K562 (cell line): ENCODE measurements around the gene AHCYL2. TPM values are rescaled to one million over a fixed set of nuclear protein-coding genes. Genes with fewer than 3 reads are reported as not detected.

Experiments used
- MCM3 ChIP-seq: fragments of 450-650 bp; IDR thresholded peaks from 2 replicates; pipeline ENCODE4 v1.6.1; 2016
- POLR2AphosphoS5 ChIP-seq: IDR thresholded peaks from 2 replicates; pipeline ENCODE4 v1.6.1; 2011; ENCODE audit warnings: mild to moderate bottlenecking, low read depth, low read length, moderate library complexity; ENCODE audit not compliant: control insufficient read depth, insufficient read depth
- RAD21 ChIP-seq, 2 experiments: fragments of 250-450 bp in 1 of 2; fragments of 450-650 bp in 1 of 2; sonication (Bioruptor Pico) in 1 of 2; formaldehyde crosslinking in 1 of 2; IDR thresholded peaks in 1 of 2; conservative IDR thresholded peaks in 1 of 2; 2 replicates each; pipeline versions ENCODE4 v1.4.0 to v1.8.0; 2020 to 2022; ENCODE audit warnings: mild to moderate bottlenecking in 2 of 2, moderate library complexity in 1 of 2
- RERE ChIP-seq: sonication (generic); formaldehyde crosslinking; IDR thresholded peaks from 2 replicates; pipeline ENCODE4 v1.8.0; 2023; ENCODE audit warnings: missing genetic modification reagents, mild to moderate bottlenecking, borderline replicate concordance
- STAT6 ChIP-seq: sonication (generic); formaldehyde crosslinking; IDR thresholded peaks from 2 replicates; pipeline ENCODE4 v1.8.1; 2023; ENCODE audit warnings: mild to moderate bottlenecking, missing genetic modification reagents
- USF2 ChIP-seq: sonication (generic); formaldehyde crosslinking; IDR thresholded peaks from 2 replicates; pipeline ENCODE4 v1.5.0; 2020; ENCODE audit warnings: missing genetic modification reagents
- ZNF311 ChIP-seq: fragments of 250-450 bp; sonication (Bioruptor Pico); IDR thresholded peaks from 2 replicates; pipeline ENCODE4 v1.4.0; 2020; ENCODE audit warnings: mild to moderate bottlenecking, moderate library complexity
- polyA plus RNA-seq, 8 experiments: library from polyadenylated mRNA; depleted of rRNA in 4 of 8; stranded (reverse) in 5 of 8; unstranded in 3 of 8; fragments of >200 nt; fragmentation: Nextera tagmentation in 2 of 8; fragmentation: Illumina TruSeq in 1 of 8; extraction: Ambion mirVana in 2 of 8; extraction: Trizol in 1 of 8; gene quantifications; 2 replicates each; pipeline versions ENCODE4 v1.2.1 to v1.2.3, GENCODE V29; 2011 to 2014; ENCODE audit warnings: inconsistent platforms in 1 of 8, missing spikeins in 1 of 8
- total RNA-seq, 7 experiments: library from RNA; depleted of rRNA in 6 of 7; stranded (reverse); fragments of >200 nt in 6 of 7; fragmentation: Illumina TruSeq in 2 of 7; extraction: Trizol in 2 of 7; gene quantifications; 2 replicates each; pipeline versions ENCODE4 v1.2.1 to v1.2.3, GENCODE V29; 2011 to 2021; ENCODE audit warnings: low replicate concordance in 1 of 7
- TF ChIP-seq, protein P1 (sequence below), 2 experiments: fragments of 450-650 bp; IDR thresholded peaks; 2 replicates each; pipeline ENCODE4 v1.6.1; 2018; ENCODE audit warnings: mild to moderate bottlenecking in 2 of 2, low read depth in 1 of 2; ENCODE audit not compliant: partially characterized antibody in 2 of 2

The AHCYL2 gene
- total and polyA plus RNA-seq, 9 of the 15 experiments (the other 6 are each of a cell fraction or from before 2014, with no cell fraction given) = 0.93 to 10.5 (median 5.2) TPM

GRCh38 chr7:129210256-129210988 lies 14.4 kb upstream of the AHCYL2 start (continued):
- TF ChIP-seq, protein P1, sequence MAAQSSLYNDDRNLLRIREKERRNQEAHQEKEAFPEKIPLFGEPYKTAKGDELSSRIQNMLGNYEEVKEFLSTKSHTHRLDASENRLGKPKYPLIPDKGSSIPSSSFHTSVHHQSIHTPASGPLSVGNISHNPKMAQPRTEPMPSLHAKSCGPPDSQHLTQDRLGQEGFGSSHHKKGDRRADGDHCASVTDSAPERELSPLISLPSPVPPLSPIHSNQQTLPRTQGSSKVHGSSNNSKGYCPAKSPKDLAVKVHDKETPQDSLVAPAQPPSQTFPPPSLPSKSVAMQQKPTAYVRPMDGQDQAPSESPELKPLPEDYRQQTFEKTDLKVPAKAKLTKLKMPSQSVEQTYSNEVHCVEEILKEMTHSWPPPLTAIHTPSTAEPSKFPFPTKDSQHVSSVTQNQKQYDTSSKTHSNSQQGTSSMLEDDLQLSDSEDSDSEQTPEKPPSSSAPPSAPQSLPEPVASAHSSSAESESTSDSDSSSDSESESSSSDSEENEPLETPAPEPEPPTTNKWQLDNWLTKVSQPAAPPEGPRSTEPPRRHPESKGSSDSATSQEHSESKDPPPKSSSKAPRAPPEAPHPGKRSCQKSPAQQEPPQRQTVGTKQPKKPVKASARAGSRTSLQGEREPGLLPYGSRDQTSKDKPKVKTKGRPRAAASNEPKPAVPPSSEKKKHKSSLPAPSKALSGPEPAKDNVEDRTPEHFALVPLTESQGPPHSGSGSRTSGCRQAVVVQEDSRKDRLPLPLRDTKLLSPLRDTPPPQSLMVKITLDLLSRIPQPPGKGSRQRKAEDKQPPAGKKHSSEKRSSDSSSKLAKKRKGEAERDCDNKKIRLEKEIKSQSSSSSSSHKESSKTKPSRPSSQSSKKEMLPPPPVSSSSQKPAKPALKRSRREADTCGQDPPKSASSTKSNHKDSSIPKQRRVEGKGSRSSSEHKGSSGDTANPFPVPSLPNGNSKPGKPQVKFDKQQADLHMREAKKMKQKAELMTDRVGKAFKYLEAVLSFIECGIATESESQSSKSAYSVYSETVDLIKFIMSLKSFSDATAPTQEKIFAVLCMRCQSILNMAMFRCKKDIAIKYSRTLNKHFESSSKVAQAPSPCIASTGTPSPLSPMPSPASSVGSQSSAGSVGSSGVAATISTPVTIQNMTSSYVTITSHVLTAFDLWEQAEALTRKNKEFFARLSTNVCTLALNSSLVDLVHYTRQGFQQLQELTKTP (IDR thresholded peaks at IDR 0.05; ENCODE audit: low read depth in 1 of 2, partially characterized antibody in 2 of 2) = no peak
- peak; percentile 84 to 94 for TF ChIP-seq RAD21 (CRISPR knock-in tag; conservative IDR thresholded peaks at IDR 0.05 in 1 of 2, IDR thresholded peaks at IDR 0.05 in 1 of 2)
- no peak for TF ChIP-seq POLR2AphosphoS5
- TF ChIP-seq MCM3 = 0 out of 2 replicates have a peak, but pooled peaks have one; percentile 11
- 0 out of 2 replicates have a peak, but pooled peaks have one; percentile 15 for TF ChIP-seq STAT6 (CRISPR knock-in tag)
- no peak for TF ChIP-seq RERE (CRISPR knock-in tag)
- no peak for TF ChIP-seq USF2 (CRISPR knock-in tag)
- no peak for TF ChIP-seq ZNF311 (CRISPR knock-in tag)
